HUES64 (cell line): ENCODE data around the gene PLEKHA1.

Source experiments
- H3K27ac ChIP-seq: 2 replicates; pipeline ENCODE4 v1.7.0; 2013; ENCODE audit warnings: low read depth, low read length, inconsistent platforms
- H3K27me3 ChIP-seq: 2 replicates; pipeline ENCODE4 v1.6.1; 2013; ENCODE audit warnings: mild to moderate bottlenecking, low read length; ENCODE audit not compliant: insufficient read depth
- H3K36me3 ChIP-seq: 2 replicates; pipeline ENCODE4 v1.6.1; 2013; ENCODE audit warnings: mild to moderate bottlenecking, low read length; ENCODE audit not compliant: insufficient read depth
- H3K4me1 ChIP-seq: 2 replicates; pipeline ENCODE4 v1.6.1; 2013; ENCODE audit warnings: mild to moderate bottlenecking, low read length, moderate library complexity; ENCODE audit not compliant: insufficient read depth
- H3K4me3 ChIP-seq: 2 replicates; pipeline ENCODE4 v1.5.1; 2013; ENCODE audit warnings: mild to moderate bottlenecking, low read length, moderate library complexity
- H3K9ac ChIP-seq: 2 replicates; pipeline ENCODE4 v1.6.1; 2013; ENCODE audit warnings: mild to moderate bottlenecking, low read depth, low read length
- H3K9me3 ChIP-seq: 2 replicates; pipeline ENCODE4 v1.6.1; 2013; ENCODE audit warnings: low read depth, low read length; ENCODE audit not compliant: insufficient read depth
- WGBS: fragments of 150-250, 120-280 bp; methylation state at CpG from one replicate; pipeline ENCODE4 v1.1.7; 2013; ENCODE audit warnings: missing lambda C conversion rate; 5-methylcytosine and 5-hydroxymethylcytosine counted together

PLEKHA1 gene

GRCh38 chr10:122402548-122403131 lies 28.1 kb downstream of the PLEKHA1 start:
- Histone ChIP-seq H3K4me1 (no peaks in the 10 kb centered on the region), H3K9ac (no peak overlapping the region), H3K27ac (no peak overlapping the region), H3K36me3 (peaks cover 55% of the 10 kb centered on the region), H3K27me3 (no peaks in the 10 kb centered on the region), H3K9me3 (no peaks in the 10 kb centered on the region), H3K4me3 (no peak overlapping the region)
- 95% methylated on average over 5 of the region's 5 CpGs for WGBS

- WGBS = 100% methylated on average over 1 of the region's 2 CpGs
- H3K4me3 ChIP-seq = no peak overlapping the region
- no peaks in the 10 kb centered on the region for H3K4me1 ChIP-seq
- no peaks in the 10 kb centered on the region for H3K27me3 ChIP-seq
- no peaks in the 10 kb centered on the region for H3K9me3 ChIP-seq
- H3K27ac ChIP-seq = no peak overlapping the region
- H3K36me3 ChIP-seq = peaks cover 44% of the 10 kb centered on the region
- H3K9ac ChIP-seq = no peak overlapping the region
Observed at GRCh38 chr10:122404576-122404975, 30.1 kb downstream of the PLEKHA1 start.

GRCh38 chr10:122407375-122408125 lies 33.0 kb downstream of the PLEKHA1 start:
- Histone ChIP-seq H3K4me1 (no peaks in the 10 kb centered on the region), H3K27me3 (no peaks in the 10 kb centered on the region), H3K36me3 (peaks cover 35% of the 10 kb centered on the region), H3K9me3 (no peaks in the 10 kb centered on the region), H3K4me3 (no peak overlapping the region), H3K9ac (no peak overlapping the region), H3K27ac (no peak overlapping the region)
- WGBS = 82% methylated on average over 7 of the region's 8 CpGs

DNA sequence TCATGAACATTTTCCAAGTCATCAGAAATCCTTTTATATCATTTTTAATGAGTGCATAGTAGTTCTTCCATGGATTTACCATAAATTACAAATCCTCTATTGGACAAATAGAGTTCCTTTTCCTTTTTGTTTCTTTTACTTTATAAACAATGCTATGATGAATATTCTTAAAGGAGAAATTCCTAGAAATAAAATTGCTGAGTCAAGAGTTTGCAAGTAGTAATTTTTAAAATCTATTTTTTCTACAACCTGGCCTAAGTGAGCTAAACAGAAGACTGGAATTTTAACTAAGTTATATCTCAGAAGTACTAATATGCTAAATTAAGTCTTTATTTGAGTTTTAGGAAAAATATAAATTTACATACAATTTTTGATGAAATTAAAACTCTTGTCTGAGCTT lies 38.8 kb downstream of the PLEKHA1 start:
- Histone ChIP-seq H3K27ac (no peak overlapping the region), H3K9me3 (no peaks in the 10 kb centered on the region), H3K4me1 (no peaks in the 10 kb centered on the region), H3K4me3 (no peak overlapping the region), H3K36me3 (peaks cover 56% of the 10 kb centered on the region), H3K27me3 (no peaks in the 10 kb centered on the region), H3K9ac (no peak overlapping the region)

- Histone ChIP-seq H3K9me3 (no peaks in the 10 kb centered on the region), H3K9ac (no peak overlapping the region), H3K4me3 (no peak overlapping the region), H3K27ac (no peak overlapping the region), H3K36me3 (peaks cover 75% of the 10 kb centered on the region), H3K4me1 (peaks cover 4% of the 10 kb centered on the region; the same call in 1 of the 2 replicates), H3K27me3 (no peaks in the 10 kb centered on the region)
- WGBS = 96% methylated on average over 2 of the region's 2 CpGs
Observed at GRCh38 chr10:122417667-122418066, 43.2 kb downstream of the PLEKHA1 start.

DNA sequence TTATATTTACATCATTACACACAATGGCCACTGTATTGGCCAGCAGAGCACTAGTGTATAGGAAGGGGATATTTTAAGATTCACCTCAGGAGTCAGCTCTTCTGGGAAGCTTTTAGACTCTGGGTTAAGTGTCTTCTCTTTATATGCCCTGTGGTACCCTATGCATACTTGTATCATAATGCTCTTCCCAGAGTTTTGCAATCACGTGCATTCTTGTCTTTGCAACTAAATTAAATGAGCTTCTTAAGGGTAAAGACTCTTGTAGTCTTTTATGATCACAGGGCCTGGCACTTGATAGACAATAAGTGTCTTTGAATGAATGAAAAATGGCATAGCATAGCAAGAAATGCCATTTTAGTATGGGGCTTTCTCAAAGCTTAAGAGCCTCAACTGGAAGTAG lies 44.5 kb downstream of the PLEKHA1 start:
- Histone ChIP-seq H3K36me3 (peaks cover 64% of the 10 kb centered on the region), H3K27ac (no peak overlapping the region), H3K4me1 (peaks cover 4% of the 10 kb centered on the region; the same call in 1 of the 2 replicates), H3K9me3 (no peaks in the 10 kb centered on the region), H3K4me3 (no peak overlapping the region), H3K27me3 (no peaks in the 10 kb centered on the region), H3K9ac (no peak overlapping the region)
- WGBS = 88% methylated on average over 1 of the region's 1 CpG

GRCh38 chr10:122419876-122420623 lies 45.5 kb downstream of the PLEKHA1 start:
- Histone ChIP-seq H3K9ac (no peak overlapping the region), H3K36me3 (peaks cover 64% of the 10 kb centered on the region), H3K27me3 (no peaks in the 10 kb centered on the region), H3K4me3 (no peak overlapping the region), H3K27ac (no peak overlapping the region), H3K4me1 (peaks cover 4% of the 10 kb centered on the region; the same call in 1 of the 2 replicates), H3K9me3 (no peaks in the 10 kb centered on the region)
- WGBS = 81% methylated on average over 2 of the region's 3 CpGs

- H3K4me3 ChIP-seq = no peak overlapping the region
- H3K4me1 ChIP-seq = peaks cover 4% of the 10 kb centered on the region; the same call in 1 of the 2 replicates
- no peaks in the 10 kb centered on the region for H3K9me3 ChIP-seq
- peaks cover 60% of the 10 kb centered on the region for H3K36me3 ChIP-seq
- H3K9ac ChIP-seq = no peak overlapping the region
- no peak overlapping the region for H3K27ac ChIP-seq
- WGBS = 90% methylated on average over 3 of the region's 3 CpGs
- no peaks in the 10 kb centered on the region for H3K27me3 ChIP-seq
Observed at GRCh38 chr10:122420624-122421007, 46.1 kb downstream of the PLEKHA1 start.

GRCh38 chr10:122421054-122421625 lies 46.6 kb downstream of the PLEKHA1 start:
- Histone ChIP-seq H3K4me1 (peaks cover 4% of the 10 kb centered on the region; the same call in 1 of the 2 replicates), H3K9me3 (no peaks in the 10 kb centered on the region), H3K27ac (no peak overlapping the region), H3K36me3 (peaks cover 59% of the 10 kb centered on the region), H3K27me3 (no peaks in the 10 kb centered on the region), H3K4me3 (no peak overlapping the region), H3K9ac (no peak overlapping the region)
- WGBS = 88% methylated on average over 3 of the region's 3 CpGs

DNA sequence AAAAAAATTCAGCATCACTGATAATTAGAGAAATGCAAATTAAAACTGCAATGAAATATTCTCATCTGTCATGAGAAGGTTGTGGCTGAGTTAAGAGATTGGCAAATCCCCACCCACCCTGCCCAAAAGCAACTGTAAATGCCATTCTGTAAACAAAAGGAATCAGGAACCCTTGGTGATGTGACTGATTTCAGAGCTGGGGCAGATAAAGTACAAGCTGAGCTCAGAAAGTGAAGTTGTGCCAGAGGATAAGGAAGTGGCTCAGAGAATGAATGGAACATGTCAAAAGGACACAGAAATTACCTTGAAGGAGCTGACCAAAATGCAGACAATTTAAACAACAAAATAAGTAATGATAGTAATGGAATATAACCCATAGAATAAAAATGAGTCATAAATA lies 47.2 kb downstream of the PLEKHA1 start:
- no peak overlapping the region for H3K27ac ChIP-seq
- H3K27me3 ChIP-seq = no peaks in the 10 kb centered on the region
- no peak overlapping the region for H3K9ac ChIP-seq
- H3K4me1 ChIP-seq = peaks cover 4% of the 10 kb centered on the region; the same call in 1 of the 2 replicates
- no peak overlapping the region for H3K4me3 ChIP-seq
- H3K36me3 ChIP-seq = peaks cover 54% of the 10 kb centered on the region
- H3K9me3 ChIP-seq = no peaks in the 10 kb centered on the region
